ENCODE data around the gene KRTAP12-3. TPM values are rescaled to one million over a fixed set of nuclear protein-coding genes. Genes with fewer than 3 reads are reported as not detected.
"Not testable (repeated sequence)": the region's sequence is repeated elsewhere in the genome, so short reads cannot be mapped to it uniquely, and the experiment has no call there.

The KRTAP12-3 gene
- total RNA-seq, 2 donors from 2014 or later = not detected

- peaks cover 2% of the 10 kb centered on the region for H3K4me1 Mint-ChIP-seq
- no peak overlapping the region for H3K4me3 ChIP-seq (ENCODE audit: low read length)
- H3K36me3 ChIP-seq (ENCODE audit: control insufficient read depth, insufficient read depth, low read length) = no peaks in the 10 kb centered on the region
- H3K27me3 Mint-ChIP-seq (ENCODE audit: insufficient read depth) = peaks cover 2% of the 10 kb centered on the region
- H3K4me3 Mint-ChIP-seq = no peak overlapping the region
- H3K27ac ChIP-seq (ENCODE audit: low read depth, low read length) = no peak overlapping the region
- DNase-seq = peak; percentile 5
- peaks cover 11% of the 10 kb centered on the region for H3K9me3 ChIP-seq (ENCODE audit: control insufficient read depth, low read length)
- H3K4me1 ChIP-seq (ENCODE audit: control insufficient read depth, insufficient read depth, low read length) = no peaks in the 10 kb centered on the region
- 88 to 94% methylated on average over 9 to 15 of the region's 15 CpGs for WGBS, 2 experiments (ENCODE audit: insufficient coverage in 1 of 2, insufficient read length in 1 of 2)
- H3K36me3 Mint-ChIP-seq (ENCODE audit: low read depth) = peaks cover 3% of the 10 kb centered on the region
- peaks cover 21% of the 10 kb centered on the region for H3K9me3 Mint-ChIP-seq
- H3K9ac ChIP-seq (ENCODE audit: extremely low read depth, low read length, poor library complexity, severe bottlenecking) = no peak overlapping the region
- no peaks in the 10 kb centered on the region for H3K27me3 ChIP-seq (ENCODE audit: control insufficient read depth, insufficient read depth, low read length, poor library complexity, severe bottlenecking)
- H3K27ac Mint-ChIP-seq = no peak overlapping the region
- TF ChIP-seq CTCF (conservative IDR thresholded peaks at IDR 0.05) = no peak
These were observed 21.3 kb upstream of the KRTAP12-3 start for GRCh38 chr21:44636209-44637017.

- Histone ChIP-seq H3K9ac (ENCODE audit: extremely low read depth, low read length, poor library complexity, severe bottlenecking) (no peak within 1 kb of the TSS), H3K27me3 (ENCODE audit: control insufficient read depth, insufficient read depth, low read length, poor library complexity, severe bottlenecking) (no peaks in the 10 kb centered on the region), H3K36me3 (ENCODE audit: control insufficient read depth, insufficient read depth, low read length) (no peaks in the 10 kb centered on the region), H3K9me3 (ENCODE audit: control insufficient read depth, low read length) (peaks cover 5% of the 10 kb centered on the region), H3K4me3 (ENCODE audit: low read length) (no peak within 1 kb of the TSS), H3K4me1 (ENCODE audit: control insufficient read depth, insufficient read depth, low read length) (no peaks in the 10 kb centered on the region), H3K27ac (ENCODE audit: low read depth, low read length) (no peak within 1 kb of the TSS)
- 81 to 85% methylated on average over 7 to 21 of the region's 21 CpGs for WGBS, 2 experiments (ENCODE audit: insufficient coverage in 1 of 2, insufficient read length in 1 of 2)
- H3K4me1 Mint-ChIP-seq = peaks cover 2% of the 10 kb centered on the region
- H3K27ac Mint-ChIP-seq = peak within 1 kb of the TSS; percentile 15
- H3K36me3 Mint-ChIP-seq (ENCODE audit: low read depth) = no peaks in the 10 kb centered on the region
- DNase-seq = peak; percentile 47
- H3K9me3 Mint-ChIP-seq = peaks cover 20% of the 10 kb centered on the region
- H3K27me3 Mint-ChIP-seq (ENCODE audit: insufficient read depth) = no peaks in the 10 kb centered on the region
- TF ChIP-seq CTCF (conservative IDR thresholded peaks at IDR 0.05) = no peak
- H3K4me3 Mint-ChIP-seq = no peak within 1 kb of the TSS
These were observed 20.5 kb upstream of the KRTAP12-3 start, which contains the start of gene KRTAP10-10 for GRCh38 chr21:44637018-44637850. KRTAP10-10 (plus strand) TSS chr21:44637356; CDS start chr21:44637418, 62 bp downstream.

GRCh38 chr21:44637851-44638348, 19.8 kb upstream of the KRTAP12-3 start:
- DNase-seq; H3K9me3 ChIP-seq (ENCODE audit: control insufficient read depth, low read length); H3K27me3 ChIP-seq (ENCODE audit: control insufficient read depth, insufficient read depth, low read length, poor library complexity, severe bottlenecking); H3K36me3 ChIP-seq (ENCODE audit: control insufficient read depth, insufficient read depth, low read length); H3K4me1 ChIP-seq (ENCODE audit: control insufficient read depth, insufficient read depth, low read length); H3K27ac ChIP-seq (ENCODE audit: low read depth, low read length); H3K4me3 ChIP-seq (ENCODE audit: low read length); H3K36me3 Mint-ChIP-seq (ENCODE audit: low read depth); H3K4me1 Mint-ChIP-seq; H3K9ac ChIP-seq (ENCODE audit: extremely low read depth, low read length, poor library complexity, severe bottlenecking); H3K27me3 Mint-ChIP-seq (ENCODE audit: insufficient read depth); H3K4me3 Mint-ChIP-seq: not testable (repeated sequence)
- Mint-ChIP-seq H3K27ac (peak overlapping the region; percentile 15), H3K9me3 (peaks cover 17% of the 10 kb centered on the region)
- WGBS, 2 experiments (ENCODE audit: insufficient coverage in 1 of 2, insufficient read length in 1 of 2) = 80 to 86% methylated on average over 1 to 10 of the region's 12 CpGs

GRCh38 chr21:44638506-44639330, 19.0 kb upstream of the KRTAP12-3 start:
- not testable (repeated sequence) for H3K9me3 ChIP-seq (ENCODE audit: control insufficient read depth, low read length); H3K36me3 ChIP-seq (ENCODE audit: control insufficient read depth, insufficient read depth, low read length); H3K27ac ChIP-seq (ENCODE audit: low read depth, low read length); H3K36me3 Mint-ChIP-seq (ENCODE audit: low read depth); H3K4me3 Mint-ChIP-seq; H3K4me3 ChIP-seq (ENCODE audit: low read length); H3K4me1 ChIP-seq (ENCODE audit: control insufficient read depth, insufficient read depth, low read length); H3K27ac Mint-ChIP-seq; H3K9ac ChIP-seq (ENCODE audit: extremely low read depth, low read length, poor library complexity, severe bottlenecking); H3K4me1 Mint-ChIP-seq; H3K27me3 ChIP-seq (ENCODE audit: control insufficient read depth, insufficient read depth, low read length, poor library complexity, severe bottlenecking); H3K27me3 Mint-ChIP-seq (ENCODE audit: insufficient read depth)
- DNase-seq = peak; percentile 22
- WGBS, 2 experiments (ENCODE audit: insufficient coverage in 1 of 2, insufficient read length in 1 of 2) = 95% methylated on average over 11 to 16 of the region's 21 CpGs
- H3K9me3 Mint-ChIP-seq = peaks cover 25% of the 10 kb centered on the region

All from endodermal cell (in vitro differentiated cells).